Measurements from ENCODE around the gene VWA5B1. TPM values are rescaled to one million over a fixed set of nuclear protein-coding genes. Genes with fewer than 3 reads are reported as not detected.

VWA5B1 gene
- total RNA-seq, 2 donors from 2014 or later, result 0.51 TPM; not detected in 1

DNA sequence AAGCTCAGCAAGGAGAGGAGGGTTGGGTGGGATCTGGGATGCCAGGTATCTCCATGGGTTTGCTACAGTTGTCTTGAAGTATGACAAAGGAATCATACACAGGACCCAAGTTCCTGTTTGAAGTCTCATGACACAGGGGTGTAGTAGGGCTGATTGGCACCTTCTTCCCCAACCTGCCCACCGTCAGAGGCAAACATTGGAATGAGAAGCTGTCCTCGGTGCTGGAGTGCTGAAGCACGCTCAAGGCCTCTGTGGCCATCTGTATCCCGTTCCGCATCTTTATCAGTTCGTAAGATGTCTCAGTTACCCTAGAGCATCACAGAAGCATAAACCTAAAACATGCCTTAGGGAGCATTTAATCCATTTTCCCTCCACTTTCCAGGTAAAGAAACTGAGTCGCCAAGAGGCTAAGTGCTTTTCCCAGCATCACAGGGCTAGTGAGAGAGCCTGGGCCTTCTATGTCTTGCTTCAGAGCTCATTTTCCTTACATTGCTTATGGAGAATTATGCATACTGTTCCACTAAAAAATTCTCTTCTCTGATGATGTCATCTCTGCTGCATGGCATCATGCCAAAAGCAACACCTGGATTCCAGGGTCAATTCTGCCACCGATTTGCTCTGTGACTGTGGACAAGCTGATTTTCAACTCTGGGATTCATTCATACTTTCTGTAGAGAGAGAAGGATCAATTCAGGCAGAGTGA, 34.2 kb downstream of the VWA5B1 start:
- H3K4me3 ChIP-seq, result no peak overlapping the region
- H3K4me1 ChIP-seq (replicated peaks), result no peaks in the 10 kb centered on the region
- no peaks in the 10 kb centered on the region for H3K36me3 ChIP-seq
- H3K9me3 ChIP-seq, result no peaks in the 10 kb centered on the region
- H3K27me3 ChIP-seq (replicated peaks; ENCODE audit: insufficient read depth), result no peaks in the 10 kb centered on the region
- TF ChIP-seq, protein P1, sequence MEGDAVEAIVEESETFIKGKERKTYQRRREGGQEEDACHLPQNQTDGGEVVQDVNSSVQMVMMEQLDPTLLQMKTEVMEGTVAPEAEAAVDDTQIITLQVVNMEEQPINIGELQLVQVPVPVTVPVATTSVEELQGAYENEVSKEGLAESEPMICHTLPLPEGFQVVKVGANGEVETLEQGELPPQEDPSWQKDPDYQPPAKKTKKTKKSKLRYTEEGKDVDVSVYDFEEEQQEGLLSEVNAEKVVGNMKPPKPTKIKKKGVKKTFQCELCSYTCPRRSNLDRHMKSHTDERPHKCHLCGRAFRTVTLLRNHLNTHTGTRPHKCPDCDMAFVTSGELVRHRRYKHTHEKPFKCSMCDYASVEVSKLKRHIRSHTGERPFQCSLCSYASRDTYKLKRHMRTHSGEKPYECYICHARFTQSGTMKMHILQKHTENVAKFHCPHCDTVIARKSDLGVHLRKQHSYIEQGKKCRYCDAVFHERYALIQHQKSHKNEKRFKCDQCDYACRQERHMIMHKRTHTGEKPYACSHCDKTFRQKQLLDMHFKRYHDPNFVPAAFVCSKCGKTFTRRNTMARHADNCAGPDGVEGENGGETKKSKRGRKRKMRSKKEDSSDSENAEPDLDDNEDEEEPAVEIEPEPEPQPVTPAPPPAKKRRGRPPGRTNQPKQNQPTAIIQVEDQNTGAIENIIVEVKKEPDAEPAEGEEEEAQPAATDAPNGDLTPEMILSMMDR (IDR thresholded peaks at IDR 0.05), result no peak
- TF ChIP-seq POLR2AphosphoS5 (IDR thresholded peaks at IDR 0.05), result no peak
- no peak for TF ChIP-seq POLR2A (IDR thresholded peaks at IDR 0.05)
- DNase-seq (ENCODE audit: low spot score), result no peak
- intact Hi-C loops (cut with DNase I), result no loop called here
- 71% methylated on average over 8 of the region's 8 CpGs for WGBS
- no peak overlapping the region for H3K27ac ChIP-seq

DNA sequence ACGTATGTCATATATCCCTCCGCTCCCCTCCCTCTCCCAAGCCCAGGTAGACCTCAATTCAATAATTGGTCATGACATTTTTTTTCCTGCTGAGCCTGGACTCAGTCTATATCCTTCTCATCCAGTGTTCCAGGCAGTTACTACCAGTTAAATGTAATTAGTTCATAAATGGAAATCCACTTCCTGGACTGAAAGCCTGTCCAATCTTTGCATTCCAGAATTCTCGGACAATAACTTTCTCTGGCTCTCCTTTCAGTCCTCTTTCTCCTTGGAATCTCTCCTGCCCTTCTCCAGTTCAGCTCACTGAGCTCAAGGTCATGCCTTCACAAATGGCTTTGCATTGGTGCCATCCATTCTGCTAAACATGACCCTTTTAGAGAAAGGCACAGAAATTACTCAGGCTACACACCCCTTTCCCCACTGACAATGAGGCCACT, 34.8 kb downstream of the VWA5B1 start:
- no peaks in the 10 kb centered on the region for H3K27me3 ChIP-seq (replicated peaks; ENCODE audit: insufficient read depth)
- TF ChIP-seq, protein P1 (IDR thresholded peaks at IDR 0.05), result no peak
- TF ChIP-seq POLR2AphosphoS5 (IDR thresholded peaks at IDR 0.05), result no peak
- TF ChIP-seq POLR2A (IDR thresholded peaks at IDR 0.05), result no peak
- no peak for DNase-seq (ENCODE audit: low spot score)
- H3K4me3 ChIP-seq, result no peak overlapping the region
- H3K4me1 ChIP-seq (replicated peaks), result no peaks in the 10 kb centered on the region
- intact Hi-C loops (cut with DNase I), result no loop called here
- 57% methylated on average over 3 of the region's 3 CpGs for WGBS
- no peak overlapping the region for H3K27ac ChIP-seq
- no peaks in the 10 kb centered on the region for H3K9me3 ChIP-seq
- H3K36me3 ChIP-seq, result no peaks in the 10 kb centered on the region

- no peak overlapping the region for H3K4me3 ChIP-seq
- no peaks in the 10 kb centered on the region for H3K27me3 ChIP-seq (replicated peaks; ENCODE audit: insufficient read depth)
- H3K27ac ChIP-seq, result no peak overlapping the region
- peak; percentile 10 for DNase-seq (ENCODE audit: low spot score)
- intact Hi-C loops (cut with DNase I), result no loop called here
- 15% methylated on average over 3 of the region's 3 CpGs for WGBS
- H3K9me3 ChIP-seq, result no peaks in the 10 kb centered on the region
- H3K4me1 ChIP-seq (replicated peaks), result no peaks in the 10 kb centered on the region
- H3K36me3 ChIP-seq, result no peaks in the 10 kb centered on the region
- no peak for TF ChIP-seq POLR2A (IDR thresholded peaks at IDR 0.05)
- TF ChIP-seq POLR2AphosphoS5 (IDR thresholded peaks at IDR 0.05), result peak; percentile 58
These were observed 35.3 kb downstream of the VWA5B1 start for GRCh38 chr1:20325844-20326420.

- DNase-seq (ENCODE audit: low spot score), result no peak
- Histone ChIP-seq H3K4me1 (replicated peaks) (no peaks in the 10 kb centered on the region), H3K36me3 (no peaks in the 10 kb centered on the region), H3K27me3 (replicated peaks; ENCODE audit: insufficient read depth) (no peaks in the 10 kb centered on the region), H3K4me3 (no peak overlapping the region), H3K27ac (no peak overlapping the region), H3K9me3 (no peaks in the 10 kb centered on the region)
- WGBS, result 78% methylated on average over 6 of the region's 6 CpGs
- TF ChIP-seq POLR2AphosphoS5 (IDR thresholded peaks at IDR 0.05), result no peak
- TF ChIP-seq, protein P1 (IDR thresholded peaks at IDR 0.05), result no peak
- no peak for TF ChIP-seq POLR2A (IDR thresholded peaks at IDR 0.05)
- intact Hi-C loops (cut with DNase I), result no loop called here
These were observed 36.8 kb downstream of the VWA5B1 start for GRCh38 chr1:20327467-20327866.

DNA sequence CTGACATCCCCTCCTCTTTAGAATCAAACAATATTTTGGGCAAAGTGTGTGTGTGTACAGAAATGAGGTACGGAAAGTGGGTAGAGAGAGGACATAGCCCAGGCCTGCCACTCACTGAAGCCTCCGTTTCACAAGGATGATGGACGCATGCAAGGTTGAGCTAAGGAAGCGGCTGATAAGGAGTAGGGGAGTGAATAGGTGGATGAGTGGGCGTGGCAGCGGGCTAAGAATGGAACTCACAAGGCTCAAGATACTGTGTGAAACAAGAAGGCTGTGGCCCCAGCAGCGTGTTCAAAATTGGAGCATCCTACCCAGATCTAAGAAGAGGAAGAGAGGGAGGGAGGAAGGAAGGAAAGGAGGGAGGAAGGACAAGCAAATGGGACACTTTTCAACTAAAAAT, 37.5 kb downstream of the VWA5B1 start:
- H3K27me3 ChIP-seq (replicated peaks; ENCODE audit: insufficient read depth), result no peaks in the 10 kb centered on the region
- intact Hi-C loops (cut with DNase I), result no loop called here
- H3K4me1 ChIP-seq (replicated peaks), result no peaks in the 10 kb centered on the region
- no peak overlapping the region for H3K27ac ChIP-seq
- no peaks in the 10 kb centered on the region for H3K36me3 ChIP-seq
- DNase-seq (ENCODE audit: low spot score), result no peak
- WGBS, result 79% methylated on average over 7 of the region's 7 CpGs
- TF ChIP-seq POLR2A (IDR thresholded peaks at IDR 0.05) (no peak), POLR2AphosphoS5 (IDR thresholded peaks at IDR 0.05) (no peak)
- TF ChIP-seq, protein P1 (IDR thresholded peaks at IDR 0.05), result no peak
- H3K9me3 ChIP-seq, result no peaks in the 10 kb centered on the region
- H3K4me3 ChIP-seq, result no peak overlapping the region

Data from prostate gland (tissue), 2 donors.